ENCODE data around the gene LRRC8C.

DNA sequence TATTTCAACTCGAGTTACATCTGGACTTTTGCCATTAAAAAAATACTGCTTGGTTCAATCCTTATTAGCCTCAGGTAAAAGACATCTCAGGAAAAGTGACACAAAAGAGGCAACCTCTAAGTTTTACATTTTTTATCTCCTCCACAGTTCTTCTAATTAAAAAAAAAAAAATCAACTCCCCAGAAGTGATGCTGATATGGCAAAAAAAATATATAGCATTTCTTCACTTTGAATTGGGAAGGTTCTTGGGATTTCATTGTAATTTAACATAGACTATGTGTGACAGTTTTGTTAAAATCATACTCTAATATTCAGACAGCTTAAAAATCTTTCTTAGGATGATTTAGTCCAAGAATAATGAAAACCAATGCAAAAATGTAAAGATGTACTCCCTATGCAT lies 87.9 kb downstream of the LRRC8C start:
- TF ChIP-seq POLR2A (IDR thresholded peaks at IDR 0.05), result no peak
- no peak for TF ChIP-seq POLR2AphosphoS5 (IDR thresholded peaks at IDR 0.05)
